Posterior cingulate gyrus (tissue), 11 donors: ENCODE data around the gene FAM131B.
A peak's percentile ranks its signal among the peaks of the same experiment; 100 is the strongest.
"Not testable (repeated sequence)": the region's sequence is repeated elsewhere in the genome, so short reads cannot be mapped to it uniquely, and the experiment has no call there.

Experiments used
- DNase-seq, 10 donors: peaks; one replicate each; pipeline versions ENCODE4 v3.0.0 to v3.0.0-alpha.2; 2020 to 2021; ENCODE audit warnings: mixed read lengths in 3 of 10
- intact Hi-C: fragments of 100-400 bp; cut with DNase I; formaldehyde crosslinking; loops from one replicate; pipeline ENCODE4 v1.15.1; 2023

FAM131B gene

DNA sequence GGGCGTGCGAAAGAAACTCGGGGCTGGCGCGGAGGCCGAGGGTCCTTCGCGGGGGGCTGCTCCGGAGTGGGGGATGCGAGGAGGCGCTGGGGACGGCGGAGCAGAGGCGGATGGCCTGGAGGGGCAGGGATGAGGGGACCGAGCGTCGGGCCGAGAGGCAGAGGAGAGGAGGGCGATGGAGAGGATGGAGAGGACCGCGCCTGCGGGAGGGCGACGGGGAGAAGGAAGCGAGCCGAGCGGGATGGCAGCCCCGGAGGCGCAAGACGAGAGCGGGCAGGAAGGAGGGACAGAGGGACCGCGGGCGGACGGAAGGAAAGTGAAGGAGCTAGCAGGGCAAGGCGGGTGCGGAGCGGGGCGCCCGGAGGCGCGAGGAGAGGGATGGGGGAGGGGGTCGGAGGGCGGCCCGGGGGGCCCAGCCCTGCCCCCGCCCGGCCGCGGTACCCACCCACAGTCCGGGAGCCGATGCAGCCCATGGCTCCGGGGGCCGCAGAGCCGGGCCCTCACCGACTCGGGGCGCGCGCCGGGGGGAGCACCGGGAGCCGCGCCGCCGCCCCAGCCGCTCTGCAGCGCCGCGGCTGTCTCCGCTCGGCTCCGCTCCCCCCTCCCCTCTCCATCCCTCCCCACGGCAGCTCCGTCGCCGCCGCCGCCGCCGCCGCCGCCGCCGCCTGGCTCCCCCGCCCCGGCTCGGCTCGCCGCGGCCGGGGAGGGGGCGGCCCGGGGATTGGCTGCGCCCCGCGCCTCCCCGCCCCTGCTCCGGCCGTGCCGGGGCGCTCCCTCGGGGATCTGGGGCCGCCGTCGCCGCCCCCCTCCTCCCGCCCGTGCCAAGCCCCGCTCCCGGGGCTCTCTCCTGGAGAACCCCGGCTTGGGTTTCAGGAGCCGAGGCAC is at the start of gene FAM131B:
TSS of gene FAM131B (minus strand) at position 583 of the 885 bp plus-strand sequence. CDS start at position 473, 110 bp downstream.
- intact Hi-C loops, result no loop called here
- DNase-seq, result peak in 6 of 10 donors; percentile 42 to 95 (median 64)

DNA sequence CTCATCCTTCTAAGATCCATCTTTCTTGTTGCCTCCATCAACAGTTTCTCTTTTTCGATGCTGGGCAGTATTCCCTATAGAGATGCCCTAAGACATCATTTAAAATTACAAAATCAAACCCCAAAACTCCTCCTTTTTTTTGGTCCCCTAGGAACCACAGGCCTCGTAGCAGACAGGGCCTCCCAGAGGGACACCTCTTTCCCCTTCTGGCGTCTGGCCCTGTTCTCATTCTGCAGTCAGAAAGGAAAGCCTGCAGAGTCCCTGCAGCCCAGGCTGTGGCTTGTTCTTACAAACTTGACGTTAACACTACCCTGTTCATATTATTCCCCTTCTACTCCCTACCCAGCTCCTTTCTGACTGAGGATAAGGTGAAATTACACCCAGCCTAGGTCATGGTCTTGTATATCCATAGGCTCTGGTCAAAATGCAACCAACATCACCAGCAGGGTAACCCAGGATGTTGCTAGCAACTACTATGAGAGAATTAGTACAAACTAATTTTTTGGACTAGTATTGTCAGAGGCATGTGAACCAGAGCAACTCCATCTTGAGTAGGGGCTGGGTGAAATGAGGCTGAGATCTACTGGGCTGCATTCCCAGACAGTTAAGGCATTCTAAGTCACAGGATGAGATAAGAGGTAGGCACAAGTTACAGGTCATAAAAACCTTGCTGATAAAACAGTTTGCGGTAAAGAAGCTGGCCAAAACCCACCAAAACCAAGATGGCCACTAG is 49.6 kb upstream of the FAM131B start:
- DNase-seq, result no peak
- intact Hi-C loops, result loop anchor here (10.0 kb wide), 1 partner anchor 57 kb away; no protein-coding TSS in a partner anchor

DNA sequence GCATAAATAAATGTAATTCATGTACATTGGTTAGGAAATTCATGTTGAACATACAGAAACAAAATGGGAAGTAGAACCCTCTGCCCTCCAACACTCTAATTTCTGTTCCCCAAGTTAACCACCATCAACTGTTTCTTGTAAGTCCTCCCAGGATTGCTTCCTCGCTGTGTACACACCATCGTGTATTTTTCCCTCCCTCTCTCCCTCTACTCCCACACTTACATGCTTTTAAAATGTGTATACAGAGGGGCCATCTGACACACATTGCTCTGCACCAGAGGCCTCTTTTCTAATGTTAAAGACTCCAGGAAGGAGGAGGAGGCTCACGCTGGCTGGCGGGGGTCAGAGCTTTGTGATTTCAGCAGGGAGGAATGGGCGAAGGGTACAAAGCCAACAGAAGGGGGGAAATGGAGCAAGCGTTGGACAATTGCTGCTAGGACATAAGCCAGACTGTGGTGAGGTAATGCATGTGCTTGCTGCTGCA is 48.0 kb upstream of the FAM131B start:
- intact Hi-C loops, result loop anchor here (10.0 kb wide), 1 partner anchor 56 kb away; no protein-coding TSS in a partner anchor

DNA sequence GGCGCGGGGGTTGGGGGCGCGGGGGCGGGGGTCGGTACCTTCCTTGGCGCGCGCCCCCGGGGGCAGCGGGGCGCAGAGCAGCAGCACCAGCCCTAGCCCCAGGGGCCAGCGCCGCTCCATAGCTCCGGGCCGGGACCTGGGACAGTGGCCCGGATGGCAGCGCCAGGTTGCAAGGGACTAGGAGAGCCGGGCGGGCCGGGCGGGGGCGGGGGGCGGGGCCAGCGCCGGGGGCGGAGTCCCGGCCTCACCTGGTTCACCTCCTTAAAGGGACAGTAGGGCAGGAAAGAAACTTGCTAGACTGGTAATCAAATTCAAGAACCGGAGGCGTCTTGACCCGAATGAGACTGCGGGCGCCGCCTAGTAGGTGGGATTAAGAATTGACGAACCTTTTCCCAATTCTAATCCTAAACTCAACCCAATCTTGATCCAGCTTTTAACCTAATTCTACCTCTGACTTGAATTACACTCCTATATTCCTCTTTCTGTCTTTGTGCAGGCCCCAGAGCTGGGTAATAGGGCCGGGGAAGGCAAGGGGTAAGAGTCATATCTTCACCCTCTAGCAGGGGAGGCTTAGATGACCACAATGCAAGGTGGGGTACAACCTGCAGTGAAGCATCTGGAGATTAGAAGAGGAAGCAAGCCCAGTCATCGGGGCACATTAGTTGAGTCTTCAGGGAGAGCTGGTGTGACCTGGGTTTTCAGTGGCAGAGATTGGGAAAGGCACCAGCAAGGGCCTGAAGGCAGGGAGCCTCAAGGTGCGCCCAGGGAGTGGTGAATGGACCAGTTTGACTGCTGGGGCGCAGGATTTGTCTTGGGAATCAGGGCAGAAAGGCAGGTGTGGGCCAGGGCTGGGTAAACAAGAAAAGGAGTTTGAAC is 46.4 kb upstream of the FAM131B start, which contains the start of gene EPHA1:
TSS of gene EPHA1 (minus strand) at position 171 of the 876 bp plus-strand sequence. CDS start at position 120, 51 bp downstream.
- intact Hi-C loops, result no loop called here
- DNase-seq, result no peak

More for the DNA sequence above, 48.0 kb upstream of the FAM131B start:
- DNase-seq, result no peak

DNA sequence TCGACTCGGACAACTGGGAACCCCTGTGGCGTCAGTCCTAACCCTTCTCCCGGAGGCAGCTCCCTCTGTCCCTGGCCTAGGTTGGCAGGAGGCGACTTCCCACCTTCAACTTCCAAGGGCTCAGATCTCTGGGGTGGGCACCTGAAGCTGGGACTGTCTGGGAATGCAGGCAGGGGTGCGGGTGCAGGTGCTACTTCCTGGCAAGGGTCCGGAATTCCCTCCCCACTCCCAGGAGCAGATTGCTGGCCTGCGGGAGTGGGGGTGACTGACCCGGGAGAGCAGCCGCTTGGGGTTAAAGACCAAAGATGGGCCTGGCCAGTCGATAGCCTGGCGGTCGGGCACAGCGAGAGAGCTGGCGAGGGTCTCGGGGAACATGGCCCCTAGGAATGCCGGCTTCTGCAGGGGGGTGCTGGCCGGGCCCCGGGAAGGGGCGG is 45.8 kb upstream of the FAM131B start:
- no peak for DNase-seq
- intact Hi-C loops, result no loop called here

DNA sequence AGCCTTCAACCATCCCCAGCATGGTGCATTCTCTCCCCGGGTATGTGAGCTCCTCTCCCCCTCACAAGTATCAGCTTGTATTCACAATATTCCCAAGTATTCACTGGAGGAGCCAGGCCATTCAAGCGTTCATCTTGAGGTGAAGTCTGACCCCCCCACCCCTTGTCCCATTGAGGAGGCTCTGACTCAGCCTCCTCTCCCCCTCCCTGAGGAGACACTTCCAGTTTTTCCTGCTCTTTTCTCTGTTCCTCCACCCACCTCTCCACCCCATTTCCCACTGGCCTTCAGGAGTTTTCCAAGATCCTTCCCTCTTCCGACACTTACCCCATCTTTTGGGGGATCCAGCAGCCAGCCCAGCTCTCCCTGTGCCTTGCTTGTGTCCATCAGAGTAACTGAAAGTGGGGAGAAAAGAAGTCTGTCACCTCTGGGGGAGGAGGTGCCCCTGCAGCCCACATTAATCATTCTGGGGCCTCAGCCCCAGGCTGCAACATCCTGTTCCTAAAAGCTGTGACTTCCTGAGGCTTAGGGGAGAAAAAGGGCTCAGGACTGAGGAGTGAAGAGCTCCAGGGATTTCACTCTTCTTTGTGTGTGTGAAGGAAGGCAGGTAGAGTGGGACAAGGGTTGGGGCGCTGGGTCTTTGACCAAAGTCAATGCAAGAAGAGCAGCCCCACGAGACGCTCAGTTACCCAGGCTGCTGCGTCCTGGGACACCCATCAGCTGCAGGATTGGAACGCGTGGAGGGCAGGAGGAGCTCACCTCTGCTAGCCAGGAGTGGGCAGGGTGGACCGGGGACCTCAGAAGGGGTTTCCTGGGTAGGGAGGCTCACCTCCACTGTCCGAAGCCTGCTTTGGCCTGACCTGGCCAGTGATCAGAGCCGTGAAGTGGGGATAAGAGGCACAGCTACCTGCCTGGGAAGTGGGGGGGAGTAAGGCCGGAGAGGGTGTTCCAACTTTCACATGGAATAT is 45.1 kb upstream of the FAM131B start:
- DNase-seq, result no peak
- intact Hi-C loops, result no loop called here

DNA sequence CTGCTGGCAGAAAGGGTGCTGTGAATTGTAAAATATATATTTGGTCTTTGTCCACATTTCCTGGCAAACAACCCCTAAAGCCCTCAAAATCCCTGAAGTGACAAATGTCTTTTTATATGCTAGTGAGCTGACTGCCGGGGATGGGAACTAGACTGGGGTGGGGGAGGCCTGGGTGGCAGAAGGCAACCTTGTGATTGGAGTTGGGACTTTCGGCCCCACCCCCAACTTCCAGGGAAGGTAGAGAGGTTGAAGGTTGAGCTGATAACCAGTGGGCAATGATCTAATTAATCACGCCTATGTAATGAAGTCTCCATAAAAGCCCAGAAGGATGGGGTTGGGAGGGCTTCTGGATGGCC is 43.5 kb upstream of the FAM131B start:
- intact Hi-C loops, result no loop called here

DNA sequence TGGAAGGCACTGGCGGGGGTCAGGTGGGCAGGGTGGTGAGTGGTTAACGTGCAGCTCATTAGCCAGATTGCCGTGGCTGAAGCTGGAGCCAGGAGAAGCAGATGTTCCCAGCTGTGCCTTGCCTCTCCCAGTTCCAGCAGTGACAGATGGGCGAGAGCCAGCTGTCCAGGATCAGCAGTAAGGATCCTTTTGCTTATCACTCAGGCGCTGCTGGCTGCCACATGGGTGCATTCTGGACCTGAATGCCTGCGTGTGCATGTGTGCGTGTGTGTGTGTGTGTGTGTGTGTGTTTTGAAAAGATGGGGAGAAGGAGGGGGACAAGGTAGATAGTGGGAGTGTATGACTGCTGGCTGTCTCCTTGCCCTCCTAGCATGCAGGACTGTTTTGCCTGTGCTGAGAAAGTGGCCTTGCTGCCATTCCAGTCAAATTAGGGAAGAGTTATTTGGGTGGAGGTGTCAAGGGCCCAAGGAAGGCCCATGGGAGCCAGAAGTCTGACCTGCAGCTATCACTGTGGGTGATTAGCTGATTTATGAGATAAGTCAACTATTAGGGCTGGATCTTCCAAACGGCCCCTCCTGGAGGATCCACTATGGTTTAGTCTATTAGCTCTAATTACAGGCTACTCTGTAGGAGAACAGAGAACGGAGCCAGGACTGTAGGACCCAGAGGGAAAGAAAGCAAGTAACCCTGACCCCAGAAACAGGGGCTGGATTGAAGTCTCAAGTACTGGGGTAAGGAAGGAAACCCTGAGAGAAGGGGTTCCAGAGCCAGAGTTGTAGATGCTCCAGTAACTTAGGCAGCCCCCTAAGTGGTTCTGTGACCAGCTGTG is 42.9 kb upstream of the FAM131B start:
- peak in 1 of 10 donors; percentile 33 for DNase-seq
- intact Hi-C loops, result no loop called here

More for the DNA sequence above, 43.5 kb upstream of the FAM131B start:
- DNase-seq, result no peak

DNA sequence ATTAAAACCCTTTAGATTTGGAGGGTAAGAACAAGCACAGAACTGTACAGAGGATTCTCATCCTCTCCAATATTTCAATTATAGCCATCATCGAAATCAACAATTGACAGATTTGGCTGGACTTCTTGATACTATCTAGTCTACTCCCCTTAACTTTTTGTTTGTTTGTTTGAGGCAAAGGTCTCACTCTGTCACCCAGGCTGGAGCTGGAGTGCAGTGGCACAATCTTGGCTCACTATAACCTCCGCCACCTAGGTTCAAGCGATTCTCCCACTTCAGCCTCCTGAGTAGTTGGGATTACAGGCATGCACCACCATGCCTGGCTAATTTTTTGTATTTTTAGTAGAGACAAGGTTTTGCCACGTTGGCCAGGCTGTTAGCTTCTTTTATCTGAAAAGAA is 39.7 kb upstream of the FAM131B start:
- intact Hi-C loops, DNase-seq: not testable (repeated sequence)

DNA sequence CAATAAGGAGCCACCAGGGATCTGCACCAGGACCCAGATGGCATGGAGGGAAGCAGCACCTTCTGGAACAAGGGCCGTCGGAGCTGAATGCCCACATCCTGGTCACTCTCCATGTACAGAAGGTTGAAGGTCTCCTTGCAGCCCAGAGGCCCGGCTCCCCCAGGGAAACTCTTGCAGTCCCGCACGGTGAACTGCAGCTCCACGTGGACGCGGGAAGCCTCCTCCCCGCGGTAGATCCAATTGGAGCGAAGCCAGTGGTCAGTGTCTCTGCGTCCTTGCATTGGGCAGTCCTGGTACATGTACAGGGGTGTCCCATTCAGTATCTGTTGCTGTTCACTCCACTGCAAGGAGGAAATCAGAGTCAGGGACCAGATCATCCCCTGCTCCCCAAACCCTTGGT is 38.8 kb upstream of the FAM131B start:
- intact Hi-C loops, result no loop called here
- DNase-seq, result peak in 1 of 10 donors; percentile 83

DNA sequence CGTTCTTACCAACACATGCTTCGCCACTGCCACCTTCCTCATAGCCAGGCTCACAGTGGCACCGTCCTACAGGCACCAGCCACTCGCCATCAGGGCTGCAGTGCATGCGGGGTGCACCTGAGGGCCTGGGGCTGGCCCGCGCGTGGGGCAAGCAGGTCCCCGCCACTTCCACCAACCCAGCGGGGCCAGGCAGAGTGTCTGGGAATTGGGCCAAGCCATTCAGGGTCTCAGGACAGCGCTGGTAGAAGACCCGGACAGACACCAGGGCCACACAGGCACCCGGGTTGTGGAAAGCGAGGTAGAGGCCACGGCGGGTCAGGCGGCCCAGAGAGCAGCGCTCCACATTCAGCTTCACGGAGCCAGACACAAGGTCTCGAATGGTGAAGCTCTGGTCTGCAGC is 37.1 kb upstream of the FAM131B start:
- intact Hi-C loops, result no loop called here
- peak in 1 of 10 donors; percentile 80 for DNase-seq

DNA sequence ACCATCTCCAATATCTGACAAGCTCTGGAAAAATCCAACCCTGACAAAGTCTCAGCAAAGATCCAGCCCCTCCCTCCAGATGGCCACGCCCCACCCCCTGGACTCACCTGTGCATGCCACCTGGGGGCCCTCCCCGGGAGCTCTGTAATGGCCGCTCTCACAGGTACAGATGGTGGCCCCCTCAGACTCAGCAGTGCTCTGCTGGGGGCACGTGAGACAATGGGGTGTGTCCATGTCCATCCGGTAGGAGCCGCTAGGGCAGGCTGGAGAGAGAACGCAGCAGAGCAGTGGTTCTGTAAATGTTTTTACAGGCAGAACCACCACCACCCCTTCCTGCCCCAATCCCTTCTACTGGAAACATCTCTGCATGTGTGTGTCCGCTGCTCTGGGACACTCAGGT is 36.6 kb upstream of the FAM131B start:
- DNase-seq, result peak in 2 of 10 donors; percentile 43 to 52
- intact Hi-C loops, result no loop called here

DNA sequence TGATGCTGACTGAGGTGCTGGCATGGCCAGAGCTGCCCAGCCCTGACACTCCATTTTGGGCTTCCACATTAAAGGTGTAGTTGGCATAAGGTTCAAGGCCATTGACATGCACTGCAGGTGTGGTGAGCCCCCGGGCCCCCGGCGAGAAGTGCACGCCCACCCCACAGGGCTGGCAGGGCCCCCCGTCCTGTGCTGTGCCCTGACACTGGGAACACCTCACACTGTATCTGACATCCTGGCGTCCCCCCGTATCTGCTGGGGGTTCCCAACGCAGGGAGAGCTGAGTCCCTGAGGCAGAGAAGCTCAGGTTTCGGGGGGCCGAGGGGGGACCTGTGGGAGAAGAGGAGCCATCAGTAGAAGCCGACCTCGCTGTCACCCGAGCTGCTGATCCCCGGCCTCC is 36.1 kb upstream of the FAM131B start:
- peak in 2 of 10 donors; percentile 39 to 74 for DNase-seq
- intact Hi-C loops, result no loop called here

DNA sequence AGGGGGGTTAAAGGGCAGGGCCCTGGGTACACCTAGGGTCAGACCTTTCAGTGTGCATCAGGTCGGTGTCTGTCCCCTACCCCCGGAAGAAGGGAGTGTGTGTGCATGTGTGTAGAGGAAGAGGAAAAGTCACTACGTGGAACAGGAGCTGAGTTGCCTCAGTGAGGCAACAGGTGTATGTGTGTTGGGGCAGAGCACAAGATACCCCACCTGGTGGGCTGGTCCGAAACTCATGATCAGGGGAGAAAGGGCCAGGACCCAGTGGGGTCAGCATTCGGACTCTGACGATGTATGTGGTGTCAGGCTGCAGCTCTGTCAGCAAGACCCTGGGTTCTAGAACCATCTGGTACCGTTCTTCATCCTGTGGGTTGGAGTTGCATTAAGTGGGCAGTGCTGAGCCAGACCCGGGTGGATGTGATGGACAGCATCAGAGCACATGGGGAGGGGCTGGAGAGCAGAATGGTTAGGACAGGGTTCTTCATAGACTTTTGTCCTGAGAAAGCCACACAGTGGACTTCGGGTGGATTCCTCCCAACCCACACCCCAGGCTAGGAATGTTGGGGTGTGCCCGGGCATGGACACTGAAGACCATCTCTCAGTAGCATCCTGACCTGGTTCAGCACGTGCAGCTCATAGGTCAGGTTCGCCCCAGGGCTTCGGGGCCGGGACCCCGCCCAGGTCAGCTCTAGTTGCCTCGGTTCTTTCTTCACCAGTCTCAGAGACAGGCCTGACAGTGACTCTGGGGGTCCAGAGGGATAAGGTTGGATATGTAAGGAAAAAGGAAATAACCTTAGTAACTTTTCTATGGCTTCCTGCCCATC is 35.4 kb upstream of the FAM131B start:
- DNase-seq, result peak in 2 of 10 donors; percentile 57 to 71
- intact Hi-C loops, result no loop called here

DNA sequence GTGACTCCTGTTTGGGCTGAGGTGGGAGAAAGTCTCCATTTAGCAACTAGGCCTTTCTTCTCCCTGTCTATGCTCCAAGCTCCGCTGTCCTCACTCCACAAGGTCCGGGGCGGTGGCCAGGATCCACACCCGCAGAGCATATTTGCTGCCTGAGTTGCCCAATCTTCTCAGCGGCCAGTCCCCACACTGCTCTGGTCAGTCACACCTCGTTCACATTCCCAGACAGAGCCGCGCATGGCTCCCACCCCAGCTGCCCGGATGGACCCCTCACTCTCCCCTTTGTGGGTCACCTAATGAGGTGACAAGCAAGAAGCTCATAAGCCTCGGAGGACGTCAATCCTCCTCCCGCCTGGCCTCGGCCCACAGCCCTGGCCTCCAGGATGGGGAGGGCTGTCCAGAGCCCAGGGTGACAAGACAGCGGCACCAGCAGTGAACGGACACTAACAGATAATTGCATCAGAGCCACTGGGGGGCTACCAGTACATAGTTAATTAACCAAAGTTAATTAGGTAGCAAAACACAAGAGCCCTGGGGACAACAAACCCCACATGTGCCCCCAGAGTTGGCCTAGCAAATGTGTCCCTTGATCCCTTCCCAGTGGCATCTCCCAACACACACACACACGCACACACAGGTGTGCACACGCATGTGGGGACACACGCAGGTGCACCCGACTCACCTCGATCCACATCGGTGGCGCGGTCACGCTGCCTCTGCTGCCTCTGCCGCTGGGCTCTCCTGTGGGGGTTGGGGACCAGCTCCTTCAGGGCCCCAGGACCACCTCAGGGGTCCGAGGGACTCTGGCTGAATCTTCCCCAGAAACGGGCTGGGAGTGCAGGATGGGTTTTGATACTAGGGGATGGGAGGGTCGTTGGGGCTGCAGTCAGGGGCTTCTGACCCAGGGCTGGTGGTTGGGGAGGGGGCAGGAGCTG is 34.4 kb upstream of the FAM131B start:
- intact Hi-C loops, result no loop called here
- DNase-seq, result peak in 2 of 10 donors; percentile 79 to 81

DNA sequence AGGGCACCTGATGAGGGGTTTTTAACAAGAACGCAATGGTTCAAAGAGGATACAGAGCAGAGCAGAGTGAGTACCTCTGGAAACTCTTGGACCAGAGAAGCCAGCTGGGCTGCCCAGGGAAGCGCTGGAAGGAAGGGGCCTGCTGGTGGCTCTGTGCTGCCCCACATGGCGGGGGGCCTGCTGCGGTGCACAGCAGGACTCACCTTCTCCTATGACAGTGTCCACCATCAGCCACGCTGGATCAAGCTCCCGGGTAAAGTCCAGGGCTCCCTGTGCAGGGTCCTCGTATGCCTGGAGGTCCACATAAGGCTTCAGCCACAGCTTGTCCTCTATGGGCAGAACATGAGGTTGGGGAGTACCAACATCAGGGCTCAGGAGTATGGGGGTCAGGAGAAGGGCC is 33.7 kb upstream of the FAM131B start:
- intact Hi-C loops, result no loop called here
- peak in 2 of 10 donors; percentile 50 to 75 for DNase-seq
